Rectal smooth muscle tissue (tissue), 1 donor: Measurements from ENCODE around the gene BRPF1.
A peak's percentile ranks its signal among the peaks of the same experiment; 100 is the strongest.

Source experiments
- H3K27ac ChIP-seq: one replicate; pipeline ENCODE4 v1.7.0; 2013; ENCODE audit warnings: low read depth, low read length, inconsistent platforms
- H3K27me3 ChIP-seq: one replicate; pipeline ENCODE4 v1.7.0; 2013; ENCODE audit warnings: low read length; ENCODE audit not compliant: control insufficient read depth, insufficient read depth
- H3K36me3 ChIP-seq: one replicate; pipeline ENCODE4 v1.7.0; 2013; ENCODE audit warnings: low read length; ENCODE audit not compliant: control insufficient read depth, insufficient read depth
- H3K4me1 ChIP-seq: one replicate; pipeline ENCODE4 v1.7.0; 2013; ENCODE audit warnings: low read length; ENCODE audit not compliant: control insufficient read depth, insufficient read depth
- H3K4me3 ChIP-seq: one replicate; pipeline ENCODE4 v1.7.0; 2013; ENCODE audit warnings: low read length
- H3K9ac ChIP-seq: one replicate; pipeline ENCODE4 v1.7.0; 2013; ENCODE audit warnings: low read length

Gene BRPF1

DNA sequence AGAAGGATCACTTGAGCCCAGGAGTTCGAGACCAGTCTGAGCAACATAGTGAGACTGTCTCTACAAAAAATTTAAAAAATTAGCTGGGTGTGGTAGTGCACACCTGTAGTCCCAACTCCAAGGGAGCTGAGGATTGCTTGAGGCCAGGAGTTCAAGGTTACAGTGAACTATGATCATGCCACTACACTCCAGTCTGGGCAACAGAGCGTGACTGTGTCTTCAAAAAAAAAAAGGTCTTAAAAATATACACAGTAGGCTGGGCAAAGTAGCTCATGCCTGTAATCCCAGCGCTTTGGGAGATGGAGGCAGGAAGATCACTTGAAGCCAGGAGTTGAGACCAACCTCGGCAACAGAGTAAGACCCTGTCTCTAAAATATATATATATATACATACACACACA lies 49.4 kb downstream of the BRPF1 start:
- Histone ChIP-seq H3K27ac (no peak overlapping the region), H3K36me3 (peaks cover 27% of the 10 kb centered on the region), H3K9ac (no peak overlapping the region), H3K4me1 (no peaks in the 10 kb centered on the region), H3K4me3 (no peak overlapping the region), H3K27me3 (no peaks in the 10 kb centered on the region)

DNA sequence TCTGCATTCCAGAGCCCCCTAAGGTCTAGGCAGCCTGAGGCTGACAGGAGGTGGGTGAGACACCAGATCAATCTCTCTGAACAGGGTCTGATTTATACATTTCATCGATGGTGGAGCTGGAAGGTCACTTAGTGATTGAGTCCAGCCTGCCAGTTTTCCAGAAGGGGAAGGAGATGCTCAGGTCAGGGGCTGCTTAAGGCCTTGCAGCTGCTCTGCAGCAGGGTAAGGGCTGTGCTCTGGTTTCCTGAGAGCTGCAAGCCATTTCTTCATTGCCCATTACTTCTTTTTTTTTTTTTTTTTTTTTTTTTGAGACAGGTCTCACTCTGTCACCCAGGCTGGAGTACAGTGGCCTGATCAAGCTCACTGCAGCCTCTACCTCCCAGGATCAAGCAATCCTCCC lies 50.0 kb downstream of the BRPF1 start:
- H3K4me3 ChIP-seq = no peak overlapping the region
- H3K27me3 ChIP-seq = no peaks in the 10 kb centered on the region
- H3K27ac ChIP-seq = no peak overlapping the region
- no peak overlapping the region for H3K9ac ChIP-seq
- peaks cover 29% of the 10 kb centered on the region for H3K36me3 ChIP-seq
- H3K4me1 ChIP-seq = no peaks in the 10 kb centered on the region

- Histone ChIP-seq H3K4me1 (no peaks in the 10 kb centered on the region), H3K27me3 (no peaks in the 10 kb centered on the region), H3K27ac (no peak overlapping the region), H3K4me3 (peak overlapping the region; percentile 3), H3K9ac (no peak overlapping the region), H3K36me3 (peaks cover 33% of the 10 kb centered on the region)
Observed at GRCh38 chr3:9781978-9782603, 50.6 kb downstream of the BRPF1 start.

DNA sequence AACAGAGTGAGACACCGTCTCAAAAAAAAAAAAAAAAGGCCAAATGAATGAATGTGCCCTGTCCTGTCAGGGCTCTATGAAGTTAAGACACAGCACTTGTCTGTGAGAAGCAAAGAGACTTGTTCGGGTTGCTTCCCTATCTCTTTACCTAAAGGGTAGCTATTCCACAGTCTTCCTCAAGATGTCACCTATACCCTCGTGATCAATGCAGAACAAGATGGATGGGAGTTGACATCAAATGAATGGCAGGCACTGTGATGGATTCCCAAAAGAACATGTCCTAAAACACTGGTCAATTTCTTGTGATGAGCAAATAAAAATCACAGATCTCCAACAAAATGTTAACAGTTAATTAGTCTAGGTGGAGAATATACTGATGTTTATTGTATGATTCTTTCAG lies 51.2 kb downstream of the BRPF1 start:
- Histone ChIP-seq H3K4me1 (no peaks in the 10 kb centered on the region), H3K36me3 (peaks cover 36% of the 10 kb centered on the region), H3K4me3 (no peak overlapping the region), H3K27me3 (no peaks in the 10 kb centered on the region), H3K9ac (no peak overlapping the region), H3K27ac (no peak overlapping the region)

DNA sequence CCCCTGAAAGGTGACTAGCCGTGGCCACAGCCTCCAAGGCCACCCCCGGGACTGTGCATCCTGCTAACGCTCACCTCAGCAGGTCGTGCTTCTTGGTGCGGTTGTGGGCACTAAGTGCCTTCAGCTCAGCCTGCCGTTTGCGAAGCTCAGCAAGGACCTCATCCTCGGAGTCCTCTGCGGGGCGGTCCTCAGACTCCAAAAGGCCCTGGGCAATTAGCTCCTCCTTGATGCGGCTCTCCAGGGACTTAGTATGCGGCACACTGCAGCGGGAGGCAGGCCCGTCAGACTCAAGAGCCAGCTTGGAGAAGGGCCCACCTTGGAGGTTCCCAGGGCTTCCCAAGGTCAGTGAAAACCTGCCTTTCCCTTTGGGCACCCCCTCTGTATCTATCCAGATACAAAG lies 52.4 kb downstream of the BRPF1 start:
- no peak overlapping the region for H3K4me3 ChIP-seq
- H3K27ac ChIP-seq = no peak overlapping the region
- H3K36me3 ChIP-seq = peaks cover 36% of the 10 kb centered on the region
- H3K27me3 ChIP-seq = no peaks in the 10 kb centered on the region
- no peak overlapping the region for H3K9ac ChIP-seq
- no peaks in the 10 kb centered on the region for H3K4me1 ChIP-seq

DNA sequence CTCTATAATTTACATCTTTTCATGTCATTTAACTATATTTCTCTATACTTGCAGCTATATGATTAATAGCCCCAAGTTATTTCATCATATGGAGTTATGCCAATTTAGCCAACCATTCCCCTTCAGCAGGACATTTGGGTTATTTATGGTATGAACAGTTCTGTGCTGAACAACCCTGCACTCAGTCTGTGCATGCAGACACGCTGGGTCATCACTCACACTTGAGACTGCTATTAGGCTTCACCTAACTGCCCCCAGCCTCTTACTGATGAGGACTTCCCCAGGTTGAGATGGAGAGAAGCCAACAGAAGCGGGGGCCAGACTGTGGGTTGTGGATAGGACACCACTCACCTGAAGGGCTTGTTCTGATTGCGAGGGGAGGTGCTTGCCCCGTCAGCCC lies 53.4 kb downstream of the BRPF1 start:
- no peaks in the 10 kb centered on the region for H3K4me1 ChIP-seq
- H3K27ac ChIP-seq = no peak overlapping the region
- no peaks in the 10 kb centered on the region for H3K27me3 ChIP-seq
- peaks cover 41% of the 10 kb centered on the region for H3K36me3 ChIP-seq
- no peak overlapping the region for H3K4me3 ChIP-seq
- no peak overlapping the region for H3K9ac ChIP-seq

- Histone ChIP-seq H3K4me1 (no peaks in the 10 kb centered on the region), H3K36me3 (peaks cover 39% of the 10 kb centered on the region), H3K9ac (no peak overlapping the region), H3K27me3 (no peaks in the 10 kb centered on the region), H3K27ac (no peak overlapping the region), H3K4me3 (no peak overlapping the region)
Observed at GRCh38 chr3:9785602-9786001, 54.1 kb downstream of the BRPF1 start.

DNA sequence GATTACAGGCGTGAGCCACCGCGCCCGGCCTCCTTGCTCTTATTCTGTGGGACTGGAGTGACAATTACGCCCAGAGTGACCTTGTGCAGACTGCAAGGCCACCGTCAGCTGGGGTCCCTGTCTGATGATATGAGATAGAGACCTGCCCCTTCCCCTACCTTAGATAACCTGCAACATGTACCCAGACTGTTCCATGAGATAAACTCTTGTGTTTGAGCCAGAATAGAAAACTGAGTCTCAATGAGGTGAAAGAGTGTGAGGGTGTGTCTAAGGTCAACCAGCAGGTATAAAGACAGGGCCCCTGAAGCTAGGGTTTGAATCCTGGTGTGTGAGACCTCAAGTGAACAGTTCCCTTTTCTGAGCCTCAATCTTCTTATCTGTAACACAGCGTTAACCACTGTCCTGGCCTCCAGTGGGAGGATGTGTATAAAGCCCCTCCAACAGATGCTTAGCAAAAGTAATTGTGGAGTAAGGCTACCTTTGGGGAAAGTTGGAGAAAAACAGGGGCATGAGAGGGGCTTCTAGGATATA lies 54.7 kb downstream of the BRPF1 start:
- no peak overlapping the region for H3K27ac ChIP-seq
- H3K27me3 ChIP-seq = no peaks in the 10 kb centered on the region
- H3K9ac ChIP-seq = no peak overlapping the region
- peaks cover 3% of the 10 kb centered on the region for H3K4me1 ChIP-seq
- H3K4me3 ChIP-seq = no peak overlapping the region
- H3K36me3 ChIP-seq = peaks cover 37% of the 10 kb centered on the region

DNA sequence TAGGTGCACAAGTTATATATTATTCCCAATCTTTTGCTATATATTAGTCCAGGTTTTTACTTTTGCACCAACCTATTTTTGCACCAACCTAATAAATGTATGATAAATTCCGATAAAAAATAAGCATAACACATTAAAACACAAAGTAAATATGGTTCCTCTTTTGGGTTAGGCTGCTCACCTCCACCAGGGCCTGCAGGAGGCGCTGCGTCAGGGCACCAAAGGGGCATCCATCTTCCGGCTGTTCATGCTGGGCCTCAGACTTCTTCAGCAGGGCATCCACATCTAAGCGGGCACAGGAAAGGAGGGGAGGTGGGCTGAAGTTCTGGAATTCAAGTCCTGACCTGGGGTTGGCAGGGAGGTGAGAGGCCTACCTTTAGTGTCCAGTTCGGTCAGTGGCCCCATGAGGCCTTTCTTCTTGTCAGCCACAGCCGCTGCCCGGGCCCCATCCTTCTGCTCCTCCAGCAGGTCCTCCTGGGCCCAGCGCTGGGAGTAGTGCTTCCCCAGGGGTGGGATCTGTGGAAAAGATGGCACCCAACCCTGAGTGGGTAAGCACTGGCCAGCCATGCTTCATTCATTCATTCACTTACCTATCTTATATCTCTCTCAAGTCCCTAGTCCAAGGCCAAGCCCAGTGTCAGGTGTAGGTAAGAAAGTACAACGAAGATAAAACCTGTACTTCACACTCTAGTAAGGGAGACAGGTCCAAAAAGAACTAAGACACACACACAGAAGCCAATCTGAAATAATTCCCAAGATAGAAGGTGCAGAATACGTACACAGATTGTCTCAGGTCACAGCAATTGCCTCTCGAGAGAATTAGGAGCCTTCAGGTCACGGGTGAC lies 55.5 kb downstream of the BRPF1 start:
- H3K36me3 ChIP-seq = peaks cover 31% of the 10 kb centered on the region

GRCh38 chr3:9787714-9788113 lies 56.2 kb downstream of the BRPF1 start:
- Histone ChIP-seq H3K36me3 (peaks cover 27% of the 10 kb centered on the region), H3K27me3 (no peaks in the 10 kb centered on the region), H3K27ac (no peak overlapping the region)

More for the DNA sequence above, 55.5 kb downstream of the BRPF1 start:
- Histone ChIP-seq H3K4me3 (no peak overlapping the region), H3K4me1 (peaks cover 10% of the 10 kb centered on the region), H3K9ac (no peak overlapping the region), H3K27me3 (no peaks in the 10 kb centered on the region), H3K27ac (no peak overlapping the region)

DNA sequence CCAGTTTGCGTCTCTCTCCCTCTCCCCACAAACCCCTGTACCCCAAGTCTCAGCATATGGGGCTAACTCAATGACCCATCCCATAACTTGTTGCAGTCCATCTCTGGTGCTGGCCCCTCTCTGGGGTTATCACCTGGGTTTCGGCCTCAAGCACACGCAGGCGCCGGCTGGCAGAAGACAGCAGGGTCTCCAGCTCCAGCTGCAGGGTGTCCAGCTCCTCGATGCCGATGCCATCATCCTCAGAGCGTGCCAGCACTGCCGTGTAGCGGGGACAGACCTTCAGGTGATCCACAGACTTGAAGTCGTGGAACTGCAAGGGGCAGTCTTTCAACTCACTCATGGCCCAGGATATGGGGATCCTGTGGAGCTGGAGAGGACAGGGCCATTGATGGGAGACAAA lies 59.6 kb downstream of the BRPF1 start:
- peaks cover 20% of the 10 kb centered on the region for H3K4me1 ChIP-seq
- H3K27me3 ChIP-seq = no peaks in the 10 kb centered on the region
- peak overlapping the region; percentile 3 for H3K4me3 ChIP-seq
- H3K27ac ChIP-seq = peak overlapping the region; percentile 96
- H3K36me3 ChIP-seq = peaks cover 19% of the 10 kb centered on the region
- no peak overlapping the region for H3K9ac ChIP-seq

More at GRCh38 chr3:9787714-9788113, 56.2 kb downstream of the BRPF1 start:
- peaks cover 10% of the 10 kb centered on the region for H3K4me1 ChIP-seq
- no peak overlapping the region for H3K4me3 ChIP-seq
- H3K9ac ChIP-seq = no peak overlapping the region

- Histone ChIP-seq H3K4me1 (peaks cover 20% of the 10 kb centered on the region), H3K27ac (peak overlapping the region; percentile 96), H3K9ac (peak overlapping the region; percentile 6), H3K36me3 (peaks cover 15% of the 10 kb centered on the region), H3K27me3 (no peaks in the 10 kb centered on the region), H3K4me3 (peak overlapping the region; percentile 90)
Observed at GRCh38 chr3:9791790-9792404, 60.4 kb downstream of the BRPF1 start.
